Subcutaneous adipose tissue (tissue), 4 donors: ENCODE data around the gene SLC9A5. TPM values are rescaled to one million over a fixed set of nuclear protein-coding genes. Genes with fewer than 3 reads are reported as not detected.

Experiments used
- CTCF ChIP-seq: fragments of 450-650 bp; IDR thresholded peaks from one replicate; pipeline ENCODE4 v1.5.1; 2016; ENCODE audit warnings: low read depth, mild to moderate bottlenecking, control low read depth, antibody characterized with exemption, moderate library complexity
- total RNA-seq, 4 donors: library from RNA; depleted of rRNA; stranded (reverse); fragments of >200 nt; gene quantifications; one replicate each; pipeline ENCODE4 v1.1.0, GENCODE V29; 2016

Gene SLC9A5
- total RNA-seq, 4 donors from 2014 or later, result 1.0 to 2.3 (median 1.3) TPM; not detected in 1

DNA sequence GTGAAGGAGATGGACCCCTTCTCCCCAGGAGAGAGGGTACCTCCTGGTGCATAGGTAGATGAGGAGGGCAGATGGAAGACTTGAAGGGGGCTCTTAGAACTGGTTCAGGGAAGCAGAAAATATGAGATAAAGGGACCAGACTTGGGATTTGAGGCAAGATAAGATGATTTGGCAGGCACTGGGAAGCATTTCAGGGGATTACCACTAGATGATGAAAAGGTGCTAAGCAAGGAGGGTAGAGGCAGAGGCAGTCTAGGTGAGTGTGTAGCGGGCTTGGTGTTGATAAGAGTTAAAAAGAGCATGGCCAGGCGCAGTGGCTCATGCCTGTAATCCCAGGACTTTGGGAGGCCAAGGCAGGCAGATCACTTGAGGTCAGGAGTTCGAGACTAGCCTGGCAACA lies 14.4 kb downstream of the SLC9A5 start:
- TF ChIP-seq CTCF, result no peak

DNA sequence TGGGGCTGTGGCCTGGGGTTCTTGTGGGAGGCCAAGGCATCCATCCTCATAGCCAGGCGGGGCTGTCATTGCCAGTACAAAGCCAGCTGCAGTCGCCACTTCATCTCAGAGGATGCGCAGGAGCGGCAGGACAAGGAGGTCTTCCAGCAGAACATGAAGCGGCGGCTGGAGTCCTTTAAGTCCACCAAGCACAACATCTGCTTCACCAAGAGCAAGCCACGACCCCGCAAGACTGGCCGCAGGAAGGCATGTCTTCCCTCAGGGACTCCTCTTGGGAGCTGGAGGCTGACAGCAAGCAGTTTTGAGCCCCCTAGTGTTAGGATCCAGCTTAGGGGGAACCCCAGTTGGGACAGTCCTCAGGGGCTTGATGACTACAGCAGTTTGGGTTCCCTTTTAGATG lies 15.5 kb downstream of the SLC9A5 start:
- no peak for TF ChIP-seq CTCF

- no peak for TF ChIP-seq CTCF
Measured at GRCh38 chr16:67264866-67265265, 16.1 kb downstream of the SLC9A5 start.

GRCh38 chr16:67265834-67266233 lies 17.1 kb downstream of the SLC9A5 start:
- no peak for TF ChIP-seq CTCF

DNA sequence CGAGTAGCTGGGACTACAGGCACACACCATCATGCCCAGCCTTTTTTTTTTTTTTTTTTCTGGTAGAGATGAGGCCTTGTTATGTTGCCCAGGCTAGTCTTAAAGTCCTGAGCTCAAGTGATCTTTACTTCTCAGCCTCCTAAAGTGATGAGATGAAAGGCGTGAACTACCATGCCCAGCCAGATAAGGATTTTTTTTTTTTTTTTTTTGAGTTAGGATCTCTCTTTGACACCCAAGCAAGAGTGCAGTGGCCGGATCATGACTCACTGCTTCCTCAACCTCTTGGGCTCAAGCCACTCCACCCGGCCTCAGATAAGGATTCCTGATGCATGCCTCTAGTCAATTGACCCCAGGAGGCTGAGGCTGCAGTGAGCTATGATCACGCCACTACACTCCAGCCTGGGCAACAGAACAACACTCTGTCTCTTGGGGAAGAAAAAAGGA lies 19.4 kb downstream of the SLC9A5 start:
- no peak for TF ChIP-seq CTCF

DNA sequence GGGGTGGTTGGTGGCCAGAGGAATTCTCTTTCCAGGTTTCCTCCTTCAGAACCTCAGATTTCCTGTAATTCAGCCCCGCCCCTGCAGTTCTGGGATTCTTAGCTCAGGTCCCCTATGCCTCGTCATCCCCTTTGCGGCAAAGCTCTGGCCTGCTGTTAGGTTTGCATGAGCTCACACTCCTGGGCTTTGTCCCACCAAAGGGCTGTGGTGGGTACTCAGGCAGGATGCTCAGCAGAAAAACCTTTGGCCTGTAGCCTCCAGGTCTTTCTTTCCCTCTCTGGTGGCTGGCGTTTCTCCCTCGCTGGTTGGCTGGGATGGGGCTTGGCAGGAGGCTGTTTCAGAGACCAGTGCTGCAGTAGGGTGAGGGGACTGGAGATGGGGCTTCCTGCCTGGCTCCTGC lies 21.0 kb downstream of the SLC9A5 start:
- TF ChIP-seq CTCF, result no peak

DNA sequence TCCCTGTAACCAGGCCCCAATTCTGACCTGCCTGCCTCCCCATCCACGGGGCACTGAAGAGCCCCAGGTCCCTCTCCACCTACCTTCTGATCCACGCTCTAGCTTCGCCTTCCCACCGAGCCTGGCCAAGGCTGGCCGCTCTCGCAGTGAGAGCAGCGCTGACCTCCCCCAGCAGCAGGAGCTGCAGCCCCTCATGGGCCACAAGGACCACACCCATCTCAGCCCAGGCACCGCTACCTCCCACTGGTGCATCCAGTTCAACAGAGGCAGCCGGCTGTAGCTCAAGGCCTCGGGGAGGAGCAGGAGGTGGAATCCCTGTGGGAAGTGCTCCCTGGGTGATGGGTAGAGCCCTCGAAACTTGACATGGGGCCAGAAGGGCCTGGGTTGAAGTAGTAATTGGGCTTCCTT lies 22.2 kb downstream of the SLC9A5 start:
- no peak for TF ChIP-seq CTCF
